Left hindlimb (tissue), 1 donor: Measurements from ENCODE around the gene SPAG17.

Source experiments
- DNase-seq: peaks from one replicate; pipeline ENCODE4 v3.0.0-alpha.2; 2018

Gene SPAG17

GRCh38 chr1:118117521-118117920 is 67.5 kb downstream of the SPAG17 start:
- DNase-seq, result no peak

- no peak for DNase-seq
Observed at GRCh38 chr1:118116909-118117308, 68.1 kb downstream of the SPAG17 start.

GRCh38 chr1:118116401-118116800 is 68.6 kb downstream of the SPAG17 start:
- peak; percentile 66 for DNase-seq

GRCh38 chr1:118115567-118116295 is 69.3 kb downstream of the SPAG17 start:
- DNase-seq, result no peak

GRCh38 chr1:118113261-118113660 is 71.8 kb downstream of the SPAG17 start:
- DNase-seq, result no peak

GRCh38 chr1:118110580-118110979 is 74.4 kb downstream of the SPAG17 start:
- DNase-seq, result no peak

- no peak for DNase-seq
Observed at GRCh38 chr1:118104951-118105350, 80.1 kb downstream of the SPAG17 start.

- no peak for DNase-seq
Observed at GRCh38 chr1:118102445-118102844, 82.6 kb downstream of the SPAG17 start.

GRCh38 chr1:118101999-118102398 is 83.0 kb downstream of the SPAG17 start:
- no peak for DNase-seq

- DNase-seq, result peak; percentile 47
Observed at GRCh38 chr1:118101515-118101844, 83.5 kb downstream of the SPAG17 start.

- DNase-seq, result no peak
Observed at GRCh38 chr1:118100686-118101514, 84.1 kb downstream of the SPAG17 start.

GRCh38 chr1:118099686-118100085 is 85.3 kb downstream of the SPAG17 start:
- no peak for DNase-seq

- DNase-seq, result no peak
Observed at GRCh38 chr1:118097622-118098348, 87.2 kb downstream of the SPAG17 start.

- DNase-seq, result no peak
Observed at GRCh38 chr1:118093017-118093416, 92.0 kb downstream of the SPAG17 start.

- DNase-seq, result no peak
Observed at GRCh38 chr1:118090130-118090529, 94.9 kb downstream of the SPAG17 start.

GRCh38 chr1:118085365-118085764 is 99.7 kb downstream of the SPAG17 start:
- no peak for DNase-seq

- no peak for DNase-seq
Observed at GRCh38 chr1:118084400-118084799, 100.6 kb downstream of the SPAG17 start.

- DNase-seq, result no peak
Observed at GRCh38 chr1:118082984-118083383, 102.0 kb downstream of the SPAG17 start.

GRCh38 chr1:118081387-118081786 is 103.6 kb downstream of the SPAG17 start:
- DNase-seq, result no peak

- no peak for DNase-seq
Observed at GRCh38 chr1:118077331-118078045, 107.5 kb downstream of the SPAG17 start.

GRCh38 chr1:118075116-118075515 is 109.9 kb downstream of the SPAG17 start:
- no peak for DNase-seq

GRCh38 chr1:118073648-118074435 is 111.2 kb downstream of the SPAG17 start:
- peak; percentile 84 for DNase-seq
